HFFc6 (cell line): ENCODE results near the gene G6PC1. TPM values are rescaled to one million over a fixed set of nuclear protein-coding genes. Genes with fewer than 3 reads are reported as not detected.
"Not testable (repeated sequence)": the region's sequence is repeated elsewhere in the genome, so short reads cannot be mapped to it uniquely, and the experiment has no call there.

ENCODE experiments used
- DNase-seq: peaks from one replicate; pipeline ENCODE4 v3.0.0-alpha.2; 2018
- H3K27ac Mint-ChIP-seq: 2 replicates; pipeline ENCODE4 v1.8.0; 2020; ENCODE audit warnings: mild to moderate bottlenecking, mixed read lengths
- H3K27me3 Mint-ChIP-seq: 2 replicates; pipeline ENCODE4 v1.8.0; 2021; ENCODE audit warnings: mild to moderate bottlenecking, moderate library complexity, mixed read lengths; ENCODE audit not compliant: insufficient read depth
- H3K36me3 Mint-ChIP-seq: 2 replicates; pipeline ENCODE4 v1.8.0; 2021; ENCODE audit warnings: low read depth, mixed read lengths
- H3K4me1 Mint-ChIP-seq: 2 replicates; pipeline ENCODE4 v1.8.0; 2020; ENCODE audit warnings: low read depth, mixed read lengths
- H3K4me3 Mint-ChIP-seq: 2 replicates; pipeline ENCODE4 v1.8.0; 2020; ENCODE audit warnings: mild to moderate bottlenecking, moderate library complexity, mixed read lengths
- H3K9me3 Mint-ChIP-seq: 2 replicates; pipeline ENCODE4 v1.8.0; 2020; ENCODE audit warnings: mild to moderate bottlenecking, mixed read lengths
- CTCF ChIP-seq: fragments of 200-600 bp; sonication (generic); IDR thresholded peaks from 2 replicates; pipeline ENCODE4 v1.5.0; 2021; ENCODE audit warnings: antibody characterized with exemption, mild to moderate bottlenecking
- total RNA-seq, 6 experiments: library from RNA; stranded (reverse); fragmentation: NEBNext Ultra II Directional; extraction: Animal tissue kit (Norgen Biotek cat#: 25700); gene quantifications; 2 replicates in 1 of 6; 3 replicates in 5 of 6; pipeline ENCODE4 v1.2.3, GENCODE V29; 2021

The G6PC1 gene
- total RNA-seq, 6 experiments from 2014 or later: not detected

- Mint-ChIP-seq H3K4me3 (no peak overlapping the region), H3K27ac (no peak overlapping the region), H3K9me3 (peaks cover 9% of the 10 kb centered on the region), H3K36me3 (no peaks in the 10 kb centered on the region; the same call in 1 of the 2 replicates), H3K27me3 (peaks cover 27% of the 10 kb centered on the region), H3K4me1 (peaks cover 11% of the 10 kb centered on the region)
- no peak for TF ChIP-seq CTCF
- DNase-seq: no peak
Measured at GRCh38 chr17:42865638-42866094, 34.9 kb upstream of the G6PC1 start.

- Mint-ChIP-seq H3K4me1 (peaks cover 11% of the 10 kb centered on the region), H3K36me3 (no peaks in the 10 kb centered on the region; the same call in 1 of the 2 replicates), H3K9me3 (peaks cover 15% of the 10 kb centered on the region), H3K4me3 (no peak overlapping the region), H3K27me3 (peaks cover 23% of the 10 kb centered on the region), H3K27ac (no peak overlapping the region)
- DNase-seq: no peak
- TF ChIP-seq CTCF: no peak
Measured at GRCh38 chr17:42866216-42866615, 34.4 kb upstream of the G6PC1 start.

- DNase-seq: no peak
- no peak overlapping the region for H3K27ac Mint-ChIP-seq
- H3K4me1 Mint-ChIP-seq: peaks cover 11% of the 10 kb centered on the region
- peaks cover 6% of the 10 kb centered on the region for H3K36me3 Mint-ChIP-seq
- H3K9me3 Mint-ChIP-seq: peaks cover 21% of the 10 kb centered on the region
- no peak overlapping the region for H3K4me3 Mint-ChIP-seq
- no peak for TF ChIP-seq CTCF
- peaks cover 29% of the 10 kb centered on the region for H3K27me3 Mint-ChIP-seq
Measured at GRCh38 chr17:42866631-42867575, 33.7 kb upstream of the G6PC1 start.

GRCh38 chr17:42867694-42868261 is 32.8 kb upstream of the G6PC1 start:
- DNase-seq, H3K4me3 Mint-ChIP-seq, H3K27ac Mint-ChIP-seq, H3K36me3 Mint-ChIP-seq: not testable (repeated sequence)
- H3K9me3 Mint-ChIP-seq: peaks cover 21% of the 10 kb centered on the region
- peaks cover 30% of the 10 kb centered on the region for H3K27me3 Mint-ChIP-seq
- peaks cover 11% of the 10 kb centered on the region for H3K4me1 Mint-ChIP-seq

- TF ChIP-seq CTCF: no peak
- H3K27ac Mint-ChIP-seq: no peak overlapping the region
- H3K27me3 Mint-ChIP-seq: peaks cover 35% of the 10 kb centered on the region
- peaks cover 6% of the 10 kb centered on the region for H3K36me3 Mint-ChIP-seq
- DNase-seq: no peak
- H3K4me3 Mint-ChIP-seq: no peak overlapping the region
- peaks cover 11% of the 10 kb centered on the region for H3K4me1 Mint-ChIP-seq
- H3K9me3 Mint-ChIP-seq: peaks cover 21% of the 10 kb centered on the region
Measured at GRCh38 chr17:42868338-42868737, 32.3 kb upstream of the G6PC1 start.

- H3K27ac Mint-ChIP-seq: no peak overlapping the region
- H3K4me3 Mint-ChIP-seq: no peak overlapping the region
- TF ChIP-seq CTCF: no peak
- DNase-seq: no peak
- H3K4me1 Mint-ChIP-seq: no peaks in the 10 kb centered on the region
- H3K36me3 Mint-ChIP-seq: peaks cover 6% of the 10 kb centered on the region
- peaks cover 43% of the 10 kb centered on the region for H3K27me3 Mint-ChIP-seq
- H3K9me3 Mint-ChIP-seq: peaks cover 21% of the 10 kb centered on the region
Measured at GRCh38 chr17:42871647-42872046, 29.0 kb upstream of the G6PC1 start.
